Activated T-helper 2 cell treated with anti-CD3 and anti-CD28 coated beads, Interferon-gamma antibody, Interleukin-2, Interleukin-4, amounts not matched to agents 10 μg/mL and 5 μg/mL and 100 μg/mL, durations not matched to agents 14 hours and 24 hours and 36 hours (primary cell): ENCODE results near the gene DGKG. TPM values are rescaled to one million over a fixed set of nuclear protein-coding genes. Genes with fewer than 3 reads are reported as not detected.

ENCODE experiments used
- DNase-seq: peaks from one replicate; pipeline ENCODE4 v3.0.0; 2021; ENCODE audit warnings: low spot score
- H3K27ac Mint-ChIP-seq: one replicate; pipeline ENCODE4 v1.8.0; 2021; ENCODE audit warnings: mixed read lengths
- H3K27me3 Mint-ChIP-seq: one replicate; pipeline ENCODE4 v1.8.0; 2021; ENCODE audit warnings: low read depth, mixed read lengths
- H3K36me3 Mint-ChIP-seq: one replicate; pipeline ENCODE4 v1.8.0; 2021; ENCODE audit warnings: low read depth, mixed read lengths
- H3K4me1 Mint-ChIP-seq: one replicate; pipeline ENCODE4 v1.8.0; 2021; ENCODE audit warnings: low read depth, mixed read lengths
- H3K4me3 Mint-ChIP-seq: one replicate; pipeline ENCODE4 v1.8.0; 2021; ENCODE audit warnings: low read depth, mild to moderate bottlenecking, moderate library complexity, mixed read lengths
- H3K9me3 Mint-ChIP-seq: one replicate; pipeline ENCODE4 v1.8.0; 2021; ENCODE audit warnings: mixed read lengths
- intact Hi-C: fragments of 100-400 bp; cut with micrococcal nuclease; formaldehyde crosslinking; loops from one replicate; pipeline ENCODE4 v1.15.1; 2023
- total RNA-seq: library from RNA; stranded (reverse); gene quantifications from 2 replicates; pipeline ENCODE4 v1.2.3, GENCODE V29; 2022

The DGKG gene
- total RNA-seq, 1 donor from 2014 or later = 0.05 TPM

- Mint-ChIP-seq H3K4me1 (no peaks in the 10 kb centered on the region), H3K27me3 (peaks cover 49% of the 10 kb centered on the region), H3K4me3 (no peak overlapping the region), H3K9me3 (no peaks in the 10 kb centered on the region), H3K27ac (no peak overlapping the region), H3K36me3 (no peaks in the 10 kb centered on the region)
- intact Hi-C loops = no loop called here
- DNase-seq = no peak
Measured at GRCh38 chr3:186361246-186361761, 730 bp downstream of the DGKG start.

DNA sequence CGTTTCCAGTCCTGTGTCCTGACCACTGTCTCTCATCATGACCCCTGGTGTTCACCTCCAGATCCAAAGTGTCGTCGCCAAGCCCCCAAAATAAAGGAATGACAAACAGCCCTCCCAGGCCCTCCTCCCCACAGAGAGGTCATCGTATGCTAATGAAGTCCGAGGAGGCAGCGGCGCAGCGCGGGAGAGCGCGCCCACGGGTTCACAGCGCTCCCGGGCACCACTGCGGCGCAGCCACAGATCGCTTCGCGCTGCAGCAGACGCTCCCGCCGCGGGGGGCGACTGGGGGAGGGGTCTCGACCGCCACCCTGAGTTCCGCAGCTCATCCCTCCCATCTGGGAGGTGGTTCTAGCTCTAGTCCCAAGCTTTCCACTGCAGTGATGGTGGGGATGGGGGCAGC is 1.3 kb downstream of the DGKG start:
- Mint-ChIP-seq H3K27ac (no peak overlapping the region), H3K9me3 (no peaks in the 10 kb centered on the region), H3K36me3 (no peaks in the 10 kb centered on the region), H3K4me1 (no peaks in the 10 kb centered on the region), H3K27me3 (peaks cover 52% of the 10 kb centered on the region), H3K4me3 (no peak overlapping the region)
- intact Hi-C loops = no loop called here
- DNase-seq = no peak

GRCh38 chr3:186359078-186359477 is 3.0 kb downstream of the DGKG start:
- Mint-ChIP-seq H3K9me3 (no peaks in the 10 kb centered on the region), H3K36me3 (no peaks in the 10 kb centered on the region), H3K27ac (no peak overlapping the region), H3K4me3 (no peak overlapping the region), H3K4me1 (no peaks in the 10 kb centered on the region), H3K27me3 (peaks cover 42% of the 10 kb centered on the region)
- intact Hi-C loops = no loop called here
- no peak for DNase-seq

DNA sequence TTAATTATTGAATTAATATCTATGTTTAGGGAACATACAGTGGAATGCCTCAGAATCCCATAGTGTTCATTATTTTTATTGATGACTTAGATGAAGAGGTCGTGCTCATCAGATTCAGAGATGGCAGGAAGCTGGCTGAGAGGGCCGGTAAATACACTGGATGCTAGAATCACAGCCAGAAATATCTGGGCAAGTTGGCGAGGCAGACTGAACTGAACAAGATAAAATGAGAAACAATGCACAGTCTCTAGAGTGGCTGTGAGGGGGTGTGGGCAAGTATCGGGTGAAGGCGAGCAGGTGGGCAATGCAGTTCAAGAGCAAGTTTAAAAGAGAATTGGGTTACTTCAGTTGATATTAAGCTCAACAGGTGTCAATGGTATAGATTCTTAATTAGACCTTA is 5.9 kb downstream of the DGKG start:
- Mint-ChIP-seq H3K4me3 (no peak overlapping the region), H3K4me1 (no peaks in the 10 kb centered on the region), H3K36me3 (no peaks in the 10 kb centered on the region), H3K9me3 (no peaks in the 10 kb centered on the region), H3K27me3 (peaks cover 29% of the 10 kb centered on the region), H3K27ac (no peak overlapping the region)
- intact Hi-C loops = no loop called here
- no peak for DNase-seq

DNA sequence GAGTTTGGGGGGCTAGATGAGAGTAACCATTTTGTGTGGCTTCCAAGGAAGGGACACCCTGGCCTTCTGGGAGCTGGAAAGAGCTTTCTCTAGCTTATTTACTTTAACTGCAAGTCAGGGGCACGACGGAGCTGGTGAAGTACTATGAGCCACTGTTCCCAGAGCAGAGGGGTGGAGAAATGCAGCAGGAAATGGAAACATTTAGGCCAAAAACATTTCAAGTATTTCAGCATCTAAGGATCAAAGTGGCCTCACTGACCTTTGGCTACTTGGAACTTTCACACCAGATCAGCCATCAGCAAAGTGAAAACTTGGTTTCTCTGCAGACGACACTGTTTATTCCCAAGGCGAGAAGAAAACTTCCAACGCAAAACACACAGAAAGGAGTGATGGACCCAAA is 7.9 kb downstream of the DGKG start:
- no peaks in the 10 kb centered on the region for H3K9me3 Mint-ChIP-seq
- H3K36me3 Mint-ChIP-seq = no peaks in the 10 kb centered on the region
- peaks cover 18% of the 10 kb centered on the region for H3K27me3 Mint-ChIP-seq
- no peak for DNase-seq
- no peak overlapping the region for H3K27ac Mint-ChIP-seq
- no peaks in the 10 kb centered on the region for H3K4me1 Mint-ChIP-seq
- no peak overlapping the region for H3K4me3 Mint-ChIP-seq
- intact Hi-C loops = no loop called here

GRCh38 chr3:186352369-186352768 is 9.7 kb downstream of the DGKG start:
- H3K4me3 Mint-ChIP-seq = no peak overlapping the region
- no peak for DNase-seq
- H3K9me3 Mint-ChIP-seq = no peaks in the 10 kb centered on the region
- H3K27me3 Mint-ChIP-seq = peaks cover 14% of the 10 kb centered on the region
- H3K36me3 Mint-ChIP-seq = no peaks in the 10 kb centered on the region
- H3K27ac Mint-ChIP-seq = no peak overlapping the region
- no peaks in the 10 kb centered on the region for H3K4me1 Mint-ChIP-seq
- intact Hi-C loops = no loop called here

- Mint-ChIP-seq H3K27ac (no peak overlapping the region), H3K4me1 (no peaks in the 10 kb centered on the region), H3K9me3 (no peaks in the 10 kb centered on the region), H3K36me3 (no peaks in the 10 kb centered on the region), H3K4me3 (no peak overlapping the region), H3K27me3 (peaks cover 21% of the 10 kb centered on the region)
- intact Hi-C loops = no loop called here
- DNase-seq = no peak
Measured at GRCh38 chr3:186342197-186342596, 19.8 kb downstream of the DGKG start.

GRCh38 chr3:186340204-186340603 is 21.8 kb downstream of the DGKG start:
- no peak overlapping the region for H3K4me3 Mint-ChIP-seq
- no peaks in the 10 kb centered on the region for H3K36me3 Mint-ChIP-seq
- H3K27me3 Mint-ChIP-seq = peaks cover 24% of the 10 kb centered on the region
- intact Hi-C loops = no loop called here
- DNase-seq = no peak
- H3K27ac Mint-ChIP-seq = no peak overlapping the region
- H3K4me1 Mint-ChIP-seq = no peaks in the 10 kb centered on the region
- H3K9me3 Mint-ChIP-seq = no peaks in the 10 kb centered on the region

- no peak for DNase-seq
- H3K9me3 Mint-ChIP-seq = no peaks in the 10 kb centered on the region
- H3K4me1 Mint-ChIP-seq = no peaks in the 10 kb centered on the region
- no peak overlapping the region for H3K4me3 Mint-ChIP-seq
- no peaks in the 10 kb centered on the region for H3K36me3 Mint-ChIP-seq
- H3K27me3 Mint-ChIP-seq = peaks cover 22% of the 10 kb centered on the region
- H3K27ac Mint-ChIP-seq = no peak overlapping the region
- intact Hi-C loops = no loop called here
Measured at GRCh38 chr3:186339180-186339918, 22.7 kb downstream of the DGKG start.

- Mint-ChIP-seq H3K36me3 (no peaks in the 10 kb centered on the region), H3K27ac (no peak overlapping the region), H3K27me3 (peaks cover 12% of the 10 kb centered on the region), H3K9me3 (no peaks in the 10 kb centered on the region), H3K4me3 (no peak overlapping the region), H3K4me1 (no peaks in the 10 kb centered on the region)
- no peak for DNase-seq
- intact Hi-C loops = no loop called here
Measured at GRCh38 chr3:186333256-186333655, 28.8 kb downstream of the DGKG start.

- no peak overlapping the region for H3K27ac Mint-ChIP-seq
- H3K27me3 Mint-ChIP-seq = peaks cover 10% of the 10 kb centered on the region
- H3K36me3 Mint-ChIP-seq = no peaks in the 10 kb centered on the region
- no peaks in the 10 kb centered on the region for H3K9me3 Mint-ChIP-seq
- no peaks in the 10 kb centered on the region for H3K4me1 Mint-ChIP-seq
- intact Hi-C loops = no loop called here
- no peak overlapping the region for H3K4me3 Mint-ChIP-seq
- DNase-seq = no peak
Measured at GRCh38 chr3:186330772-186331460, 31.1 kb downstream of the DGKG start.

- intact Hi-C loops = no loop called here
- no peak overlapping the region for H3K27ac Mint-ChIP-seq
- peaks cover 12% of the 10 kb centered on the region for H3K27me3 Mint-ChIP-seq
- no peaks in the 10 kb centered on the region for H3K36me3 Mint-ChIP-seq
- no peaks in the 10 kb centered on the region for H3K4me1 Mint-ChIP-seq
- no peak for DNase-seq
- no peak overlapping the region for H3K4me3 Mint-ChIP-seq
- no peaks in the 10 kb centered on the region for H3K9me3 Mint-ChIP-seq
Measured at GRCh38 chr3:186329589-186329988, 32.4 kb downstream of the DGKG start.

GRCh38 chr3:186327912-186328487 is 34.0 kb downstream of the DGKG start:
- intact Hi-C loops = no loop called here

More at GRCh38 chr3:186327912-186328487, 34.0 kb downstream of the DGKG start:
- DNase-seq = no peak
- Mint-ChIP-seq H3K27ac (no peak overlapping the region), H3K27me3 (peaks cover 12% of the 10 kb centered on the region), H3K4me1 (no peaks in the 10 kb centered on the region), H3K9me3 (no peaks in the 10 kb centered on the region), H3K36me3 (no peaks in the 10 kb centered on the region), H3K4me3 (no peak overlapping the region)
